ENCODE measurements around the gene C6orf15.

Gene C6orf15

GRCh38 chr6:31112478-31112877, at the start of gene C6orf15:
Gene C6orf15, minus strand, starts transcription at chr6:31112575. Its CDS starts 20 bp downstream, at chr6:31112555.
- no peak for DNase-seq

GRCh38 chr6:31161216-31162126, 49.1 kb upstream of the C6orf15 start:
- DNase-seq = no peak

GRCh38 chr6:31158863-31159855, 46.8 kb upstream of the C6orf15 start:
- peak; percentile 18 for DNase-seq

- DNase-seq = peak; percentile 99
These were observed 45.9 kb upstream of the C6orf15 start, which contains the start of gene TCF19 for GRCh38 chr6:31158140-31158862. Gene TCF19, plus strand, starts transcription at chr6:31158589. Its CDS starts 881 bp downstream, at chr6:31159470.

GRCh38 chr6:31157513-31158139, 45.3 kb upstream of the C6orf15 start, which contains the start of gene CCHCR1:
Gene CCHCR1, minus strand, starts transcription at chr6:31157802. Its CDS starts 202 bp downstream, at chr6:31157600.
- no peak for DNase-seq

GRCh38 chr6:31156641-31157040, 44.3 kb upstream of the C6orf15 start:
- DNase-seq = no peak

- no peak for DNase-seq
These were observed 42.1 kb upstream of the C6orf15 start for GRCh38 chr6:31154436-31154835.

GRCh38 chr6:31152781-31153180, 40.4 kb upstream of the C6orf15 start:
- no peak for DNase-seq

GRCh38 chr6:31149827-31150447, 37.6 kb upstream of the C6orf15 start:
- DNase-seq = no peak

- DNase-seq = no peak
These were observed 33.0 kb upstream of the C6orf15 start for GRCh38 chr6:31145386-31145785.

GRCh38 chr6:31144970-31145340, 32.6 kb upstream of the C6orf15 start:
- DNase-seq = no peak

- no peak for DNase-seq
These were observed 32.1 kb upstream of the C6orf15 start for GRCh38 chr6:31144296-31144969.

GRCh38 chr6:31143148-31143547, 30.8 kb upstream of the C6orf15 start:
- DNase-seq = peak; percentile 84

- DNase-seq = no peak
These were observed 30.0 kb upstream of the C6orf15 start for GRCh38 chr6:31142361-31142761.

- no peak for DNase-seq
These were observed 28.3 kb upstream of the C6orf15 start for GRCh38 chr6:31140643-31141042.

GRCh38 chr6:31139599-31139998, 27.2 kb upstream of the C6orf15 start:
- DNase-seq = peak; percentile 93

- no peak for DNase-seq
These were observed 26.6 kb upstream of the C6orf15 start, which contains the start of gene PSORS1C2 for GRCh38 chr6:31138982-31139381. Gene PSORS1C2, minus strand, starts transcription at chr6:31139066. Its CDS starts 40 bp downstream, at chr6:31139026.

- DNase-seq = no peak
These were observed 23.3 kb upstream of the C6orf15 start for GRCh38 chr6:31135710-31136109.

- DNase-seq = no peak
These were observed 20.4 kb upstream of the C6orf15 start for GRCh38 chr6:31132806-31133205.

- no peak for DNase-seq
These were observed 19.2 kb upstream of the C6orf15 start for GRCh38 chr6:31131595-31131994.

- DNase-seq = no peak
These were observed 18.4 kb upstream of the C6orf15 start for GRCh38 chr6:31130751-31131150.

Data from fibroblast of skin of right biceps (primary cell).